H1 (cell line): ENCODE results near the gene IL19. TPM values are rescaled to one million over a fixed set of nuclear protein-coding genes. Genes with fewer than 3 reads are reported as not detected.

Experiments used
- CTCF ChIA-PET: fragments of 300-600 bp; sonication (Branson Sonifier 250); formaldehyde crosslinking; loops from one replicate; lab custom pipeline; 2021; ENCODE audit not compliant: partially characterized antibody; lab: Charles Lee
- POLR2A ChIA-PET: fragments of 300-600 bp; sonication (Branson Sonifier 250); formaldehyde crosslinking; loops from one replicate; lab custom pipeline; 2021; ENCODE audit warnings: inconsistent platforms; ENCODE audit not compliant: partially characterized antibody; lab: Charles Lee
- DNase-seq, 2 experiments: peaks; one replicate each; pipeline versions ENCODE4 v3.0.0 to v3.0.0-alpha.2; 2010 to 2022; ENCODE audit warnings: low spot score in 2 of 2, low read depth in 1 of 2, mixed read lengths in 1 of 2
- FAIRE-seq: peaks from 2 replicates; lab custom pipeline; 2011; peaks lifted over from hg19 to GRCh38; lab: Jason Lieb, UNC
- H2AFZ ChIP-seq: 2 replicates; pipeline ENCODE4 v1.8.1; 2012; ENCODE audit warnings: low read length, inconsistent platforms
- H2AK5ac ChIP-seq: 2 replicates; pipeline ENCODE4 v1.6.1; 2013; ENCODE audit warnings: low read depth, low read length
- H2BK120ac ChIP-seq: replicated peaks from 2 replicates; pipeline ENCODE3; 2013; ENCODE audit warnings: low read depth, low read length, inconsistent platforms
- H2BK12ac ChIP-seq: 2 replicates; pipeline ENCODE4 v1.6.1; 2013; ENCODE audit warnings: low read depth, low read length
- H2BK15ac ChIP-seq: 2 replicates; pipeline ENCODE4 v1.6.1; 2013; ENCODE audit warnings: low read length
- H2BK20ac ChIP-seq: 2 replicates; pipeline ENCODE4 v1.6.1; 2013; ENCODE audit warnings: low read length
- H2BK5ac ChIP-seq: 2 replicates; pipeline ENCODE4 v1.6.1; 2013; ENCODE audit warnings: low read depth, low read length
- H3K14ac ChIP-seq: 2 replicates; pipeline ENCODE4 v1.6.1; 2013; ENCODE audit warnings: inconsistent platforms; ENCODE audit not compliant: insufficient read length
- H3K18ac ChIP-seq: 2 replicates; pipeline ENCODE4 v1.6.1; 2013; ENCODE audit warnings: low read length; ENCODE audit errors: extremely low read depth
- H3K23ac ChIP-seq: 2 replicates; pipeline ENCODE4 v1.6.1; 2013; ENCODE audit warnings: inconsistent platforms; ENCODE audit not compliant: insufficient read length
- H3K23me2 ChIP-seq: 2 replicates; pipeline ENCODE4 v1.6.1; 2013; ENCODE audit warnings: low read depth, low read length
- H3K27ac ChIP-seq: 2 replicates; pipeline ENCODE4 v1.6.1; 2011; ENCODE audit warnings: low read depth, low read length, inconsistent platforms
- H3K27me3 ChIP-seq, 4 experiments: replicated peaks in 1 of 4; 1 replicate in 1 of 4; 2 replicates in 3 of 4; pipeline versions ENCODE4 v1.6.1 to v1.8.1; 2011 to 2013; ENCODE audit warnings: low read length in 3 of 4, mild to moderate bottlenecking in 3 of 4, inconsistent platforms in 2 of 4, mixed read lengths in 2 of 4, moderate library complexity in 1 of 4; ENCODE audit not compliant: control insufficient read depth in 3 of 4, insufficient read depth in 3 of 4; ENCODE audit errors: extremely low read depth in 1 of 4
- H3K36me3 ChIP-seq, 4 experiments: 2 replicates each; pipeline versions ENCODE4 v1.6.1 to v1.8.1; 2011 to 2013; ENCODE audit warnings: mild to moderate bottlenecking in 4 of 4, low read length in 3 of 4, moderate library complexity in 2 of 4, control low read depth in 1 of 4, inconsistent platforms in 1 of 4; ENCODE audit not compliant: insufficient read depth in 4 of 4, control insufficient read depth in 2 of 4
- H3K4ac ChIP-seq: replicated peaks from 2 replicates; pipeline ENCODE3; 2013; ENCODE audit warnings: low read length, low read depth, mixed read lengths, inconsistent platforms; ENCODE audit not compliant: insufficient read length
- H3K4me1 ChIP-seq, 4 experiments: replicated peaks in 1 of 4; 1 replicate in 1 of 4; 2 replicates in 3 of 4; pipeline versions ENCODE4 v1.6.1 to v1.8.1; 2011 to 2013; ENCODE audit warnings: low read length in 3 of 4, inconsistent platforms in 2 of 4, mixed read lengths in 1 of 4; ENCODE audit not compliant: insufficient read depth in 4 of 4, control insufficient read depth in 3 of 4
- H3K4me2 ChIP-seq, 2 experiments: 2 replicates each; pipeline versions ENCODE4 v1.6.1 to v1.8.1; 2011 to 2013; ENCODE audit warnings: low read depth in 2 of 2, low read length in 2 of 2, control low read depth in 1 of 2, inconsistent platforms in 1 of 2, mild to moderate bottlenecking in 1 of 2; ENCODE audit not compliant: insufficient read depth in 1 of 2
- H3K4me3 ChIP-seq, 4 experiments: fragments of 200-600, 300-600 bp in 1 of 4; sonication (generic), shearing (Covaris generic), sonication (Bioruptor Twin) in 1 of 4; 2 replicates each; pipeline versions ENCODE4 v1.5.1 to v1.8.1; 2011 to 2016; ENCODE audit warnings: low read length in 4 of 4, low read depth in 3 of 4, control low read depth in 2 of 4, inconsistent platforms in 2 of 4, mild to moderate bottlenecking in 2 of 4, mixed read lengths in 1 of 4, moderate library complexity in 1 of 4; ENCODE audit not compliant: insufficient read depth in 2 of 4; ENCODE audit errors: extremely low read depth in 1 of 4
- H3K56ac ChIP-seq: replicated peaks from 2 replicates; pipeline ENCODE3; 2013; ENCODE audit warnings: low read depth, mild to moderate bottlenecking, mixed read lengths, low read length, inconsistent platforms; ENCODE audit not compliant: insufficient read length
- H3K79me1 ChIP-seq: 2 replicates; pipeline ENCODE4 v1.6.1; 2013; ENCODE audit warnings: low read depth, low read length, control low read depth
- H3K79me2 ChIP-seq, 2 experiments: 2 replicates each; pipeline versions ENCODE4 v1.6.1 to v1.8.1; 2012 to 2013; ENCODE audit warnings: low read length in 2 of 2, mild to moderate bottlenecking in 2 of 2, inconsistent platforms in 1 of 2; ENCODE audit not compliant: insufficient read depth in 2 of 2, control insufficient read depth in 1 of 2
- H3K9ac ChIP-seq, 4 experiments: replicated peaks in 1 of 4; 1 replicate in 1 of 4; 2 replicates in 3 of 4; pipeline versions ENCODE4 v1.6.1 to v1.8.1; 2011 to 2013; ENCODE audit warnings: low read depth in 3 of 4, low read length in 3 of 4, control low read depth in 2 of 4, mild to moderate bottlenecking in 2 of 4, moderate library complexity in 2 of 4, inconsistent platforms in 1 of 4; ENCODE audit errors: extremely low read depth in 1 of 4
- H3K9me3 ChIP-seq, 2 experiments: 2 replicates each; pipeline versions ENCODE4 v1.6.1 to v1.8.1; 2012 to 2013; ENCODE audit warnings: mild to moderate bottlenecking in 2 of 2, moderate library complexity in 2 of 2, control low read depth in 1 of 2, inconsistent platforms in 1 of 2, low read depth in 1 of 2, low read length in 1 of 2, mixed read lengths in 1 of 2; ENCODE audit not compliant: insufficient read depth in 2 of 2
- H4K20me1 ChIP-seq, 2 experiments: replicated peaks in 1 of 2; 2 replicates each; pipeline versions ENCODE3 to v1.8.1; 2011 to 2013; ENCODE audit warnings: inconsistent platforms in 2 of 2, low read length in 2 of 2, mild to moderate bottlenecking in 1 of 2; ENCODE audit not compliant: insufficient read depth in 2 of 2, control insufficient read depth in 1 of 2
- H4K5ac ChIP-seq: 2 replicates; pipeline ENCODE4 v1.6.1; 2013; ENCODE audit warnings: low read length, low read depth, mixed read lengths, inconsistent platforms; ENCODE audit not compliant: insufficient read length
- H4K8ac ChIP-seq: 2 replicates; pipeline ENCODE4 v1.8.0; 2013; ENCODE audit warnings: mild to moderate bottlenecking, moderate library complexity, low read length, inconsistent platforms; ENCODE audit not compliant: insufficient read depth; ENCODE audit errors: extremely low read depth
- H4K91ac ChIP-seq: replicated peaks from 2 replicates; pipeline ENCODE3; 2013; ENCODE audit warnings: low read length, mixed read lengths, inconsistent platforms; ENCODE audit not compliant: insufficient read length
- CEBPB ChIP-seq: IDR thresholded peaks from 2 replicates; pipeline ENCODE4 v1.6.1; 2012; ENCODE audit warnings: low read depth, low read length
- CHD1 ChIP-seq: IDR thresholded peaks from 2 replicates; pipeline ENCODE4 v1.6.1; 2012; ENCODE audit warnings: low read depth, low read length, improper control_type of control experiment
- KDM5A ChIP-seq: fragments of 200-600 bp; IDR thresholded peaks from 2 replicates; pipeline ENCODE4 v1.7.1; 2012; ENCODE audit warnings: mild to moderate bottlenecking, low read length, inconsistent platforms, mixed read lengths
- MAFK ChIP-seq: IDR thresholded peaks from 2 replicates; pipeline ENCODE4 v1.6.1; 2012; ENCODE audit warnings: low read depth, mild to moderate bottlenecking, improper control_type of control experiment, low read length
- NRF1 ChIP-seq: IDR thresholded peaks from 2 replicates; pipeline ENCODE4 v1.6.1; 2011; ENCODE audit warnings: mild to moderate bottlenecking, low read depth, low read length, improper control_type of control experiment
- RXRA ChIP-seq: IDR thresholded peaks from 2 replicates; pipeline ENCODE4 v1.6.1; 2011; ENCODE audit warnings: low read depth, mild to moderate bottlenecking, low read length, moderate library complexity; ENCODE audit not compliant: insufficient read depth
- SUZ12 ChIP-seq: fragments of 200-600 bp; sonication (generic); IDR thresholded peaks from 2 replicates; pipeline ENCODE4 v1.6.1; 2012; ENCODE audit warnings: mild to moderate bottlenecking, inconsistent platforms, low read length, moderate library complexity, mixed read lengths
- TAF1 ChIP-seq: IDR thresholded peaks from 2 replicates; pipeline ENCODE4 v1.6.1; 2011; ENCODE audit warnings: mild to moderate bottlenecking, low read depth, low read length
- TAF7 ChIP-seq: optimal IDR thresholded peaks from 2 replicates; pipeline ENCODE3; 2011; ENCODE audit warnings: low read depth, mild to moderate bottlenecking, inconsistent platforms, low read length, moderate library complexity, borderline replicate concordance
- TBP ChIP-seq: IDR thresholded peaks from 2 replicates; pipeline ENCODE4 v1.6.1; 2011; ENCODE audit warnings: low read depth, low read length, improper control_type of control experiment
- WGBS, 2 experiments: shearing (Covaris generic) in 1 of 2; methylation state at CpG; one replicate each; pipeline versions ENCODE4 v1.1.6 to v1.1.7; 2013 to 2015; ENCODE audit warnings: low lambda C conversion rate in 2 of 2, mixed read lengths in 2 of 2, inconsistent platforms in 1 of 2, low coverage in 1 of 2, missing lambda C conversion rate in 1 of 2; ENCODE audit not compliant: insufficient replicate concordance in 2 of 2, insufficient coverage in 1 of 2, insufficient read length in 1 of 2; ENCODE audit errors: extremely low coverage in 1 of 2, missing lambda C conversion rate in 1 of 2; 5-methylcytosine and 5-hydroxymethylcytosine counted together
- polyA plus RNA-seq, 7 experiments: library from polyadenylated mRNA; depleted of rRNA in 3 of 7; stranded (reverse) in 5 of 7; unstranded in 2 of 7; fragments of >200 nt in 5 of 7; fragments of 200-250 nt in 2 of 7; gene quantifications; 1 replicate in 5 of 7; 2 replicates in 1 of 7; 4 replicates in 1 of 7; pipeline versions ENCODE4 v1.2.1 to v1.2.3, GENCODE V29; 2011 to 2013; ENCODE audit warnings: missing spikeins in 2 of 7, mixed read lengths in 2 of 7
- total RNA-seq: library from RNA; stranded (reverse); fragmentation: NEBNext Ultra II Directional; extraction: Animal tissue kit (Norgen Biotek cat#: 25700); gene quantifications from 2 replicates; pipeline ENCODE4 v1.2.1, GENCODE V29; 2021

Gene IL19
- total and polyA plus RNA-seq, 2 of the 8 experiments (the other 6 are each of a cell fraction or from before 2014, with no cell fraction given), result not detected

GRCh38 chr1:206833801-206834200, 63.2 kb downstream of the IL19 start:
- FAIRE-seq, result no peak

More at GRCh38 chr1:206833801-206834200, 63.2 kb downstream of the IL19 start:
- no peak overlapping the region for H4K8ac ChIP-seq
- H3K36me3 ChIP-seq, result no peaks in the 10 kb centered on the region
- H2AFZ ChIP-seq, result no peak overlapping the region
- no peak overlapping the region for H2BK15ac ChIP-seq
- H3K27me3 ChIP-seq, result no peaks in the 10 kb centered on the region
- WGBS, 2 experiments, result 80% methylated on average over 2 of the region's 2 CpGs; no CpG with 5 or more reads in 1 of the 2 experiments
- H3K9ac ChIP-seq, result no peak overlapping the region
- H2BK12ac ChIP-seq, result no peak overlapping the region
- H3K9me3 ChIP-seq, result no peaks in the 10 kb centered on the region
- no peak overlapping the region for H3K56ac ChIP-seq
- no peaks in the 10 kb centered on the region for H3K79me1 ChIP-seq
- H2BK120ac ChIP-seq, result no peak overlapping the region
- TF ChIP-seq TAF7 (no peak), TBP (no peak), SUZ12 (no peak), CHD1 (no peak), RXRA (no peak), MAFK (no peak), KDM5A (no peak), NRF1 (no peak), TAF1 (no peak), CEBPB (no peak)
- H3K4me3 ChIP-seq, result no peak overlapping the region
- H3K79me2 ChIP-seq, result no peaks in the 10 kb centered on the region
- H2BK5ac ChIP-seq, result no peak overlapping the region
- no peak overlapping the region for H3K14ac ChIP-seq
- no peak overlapping the region for H4K91ac ChIP-seq
- H2BK20ac ChIP-seq, result no peak overlapping the region
- peak in 1 of 2 experiments; percentile 16 for DNase-seq
- POLR2A ChIA-PET, result no interaction called here
- H4K20me1 ChIP-seq, result peaks cover 0 to 2% of the 10 kb centered on the region in 2 experiments
- H3K4ac ChIP-seq, result no peak overlapping the region
- CTCF ChIA-PET, result interaction anchor here (1.0 to 3.2 kb wide), 6 partner anchors 8 to 203 kb away, joined by 3 to 16 read pairs (median 4); no protein-coding TSS in a partner anchor
- no peak overlapping the region for H3K23ac ChIP-seq
- H3K4me2 ChIP-seq, result no peak overlapping the region
- no peak overlapping the region for H3K18ac ChIP-seq
- H3K27ac ChIP-seq, result no peak overlapping the region
- no peak overlapping the region for H4K5ac ChIP-seq
- no peaks in the 10 kb centered on the region for H3K4me1 ChIP-seq
- no peak overlapping the region for H2AK5ac ChIP-seq
- no peaks in the 10 kb centered on the region for H3K23me2 ChIP-seq
